Body of pancreas (tissue), 4 donors: ENCODE results near the gene PFDN1.

ENCODE experiments used
- CTCF ChIP-seq, 7 experiments: fragments of 450-650 bp in 4 of 7; fragments of 200-600 bp in 3 of 7; sonication (generic) in 3 of 7; IDR thresholded peaks; one replicate each; pipeline ENCODE4 v1.5.1; 2016 to 2019; ENCODE audit warnings: antibody characterized with exemption in 7 of 7
- POLR2A ChIP-seq, 3 donors: fragments of 450-650 bp; IDR thresholded peaks; one replicate each; pipeline ENCODE4 v1.6.1; 2016; ENCODE audit warnings: antibody characterized with exemption in 3 of 3, mild to moderate bottlenecking in 2 of 3

GRCh38 chr5:140207250-140207964 is 95.5 kb downstream of the PFDN1 start:
- no peak for TF ChIP-seq CTCF (IDR thresholded peaks at IDR 0.05)
- no peak for TF ChIP-seq POLR2A (IDR thresholded peaks at IDR 0.05)
